CD4-positive, alpha-beta T cell treated with Interferon gamma for 1 hour (primary cell): ENCODE results near the gene LCORL.
"Not testable (repeated sequence)": the region's sequence is repeated elsewhere in the genome, so short reads cannot be mapped to it uniquely, and the experiment has no call there.

ENCODE experiments used
- DNase-seq: peaks from one replicate; pipeline ENCODE4 v3.0.0-alpha.2; 2020

The LCORL gene

GRCh38 chr4:17924189-17924588 is 97.4 kb downstream of the LCORL start:
- no peak for DNase-seq

- no peak for DNase-seq
These were observed 100.1 kb downstream of the LCORL start for GRCh38 chr4:17921451-17921850.

GRCh38 chr4:17920681-17921080 is 100.9 kb downstream of the LCORL start:
- DNase-seq, result no peak

- no peak for DNase-seq
These were observed 106.1 kb downstream of the LCORL start for GRCh38 chr4:17915439-17915838.

GRCh38 chr4:17912011-17912410 is 109.5 kb downstream of the LCORL start:
- DNase-seq, result no peak

GRCh38 chr4:17911608-17912007 is 109.9 kb downstream of the LCORL start:
- no peak for DNase-seq

GRCh38 chr4:17898553-17899055 is 123.0 kb downstream of the LCORL start:
- DNase-seq, result no peak

GRCh38 chr4:17895481-17895880 is 126.1 kb downstream of the LCORL start:
- DNase-seq, result no peak

- DNase-seq, result no peak
These were observed 127.1 kb downstream of the LCORL start for GRCh38 chr4:17894421-17894820.

GRCh38 chr4:17889692-17890091 is 131.9 kb downstream of the LCORL start:
- no peak for DNase-seq

GRCh38 chr4:17884511-17884910 is 137.0 kb downstream of the LCORL start:
- no peak for DNase-seq

- DNase-seq, result no peak
These were observed 137.5 kb downstream of the LCORL start for GRCh38 chr4:17884063-17884462.

GRCh38 chr4:17877661-17878060 is 143.9 kb downstream of the LCORL start:
- DNase-seq, result no peak

- DNase-seq, result no peak
These were observed 144.6 kb downstream of the LCORL start for GRCh38 chr4:17876943-17877342.

- DNase-seq, result no peak
These were observed 146.0 kb downstream of the LCORL start for GRCh38 chr4:17875402-17876070.

- DNase-seq, result no peak
These were observed 152.2 kb downstream of the LCORL start for GRCh38 chr4:17869327-17869726.

GRCh38 chr4:17867276-17867675 is 154.3 kb downstream of the LCORL start:
- no peak for DNase-seq

- DNase-seq, result no peak
These were observed 154.7 kb downstream of the LCORL start for GRCh38 chr4:17866810-17867209.

- no peak for DNase-seq
These were observed 155.6 kb downstream of the LCORL start for GRCh38 chr4:17865866-17866363.

GRCh38 chr4:17861906-17862305 is 159.6 kb downstream of the LCORL start:
- DNase-seq, result not testable (repeated sequence)

- DNase-seq, result no peak
These were observed 161.7 kb downstream of the LCORL start for GRCh38 chr4:17859793-17860406.

- DNase-seq, result no peak
These were observed 167.5 kb downstream of the LCORL start for GRCh38 chr4:17854036-17854435.

GRCh38 chr4:17851959-17852358 is 169.6 kb downstream of the LCORL start:
- DNase-seq, result no peak

GRCh38 chr4:17850295-17850694 is 171.3 kb downstream of the LCORL start:
- DNase-seq, result not testable (repeated sequence)

- DNase-seq, result no peak
These were observed 175.3 kb downstream of the LCORL start for GRCh38 chr4:17846266-17846665.
